CD14-positive monocyte (primary cell): ENCODE measurements around the gene KBTBD13. TPM values are rescaled to one million over a fixed set of nuclear protein-coding genes. Genes with fewer than 3 reads are reported as not detected.

ENCODE experiments used
- DNase-seq, 3 donors: peaks; one replicate each; pipeline ENCODE4 v3.0.0-alpha.2; 2011 to 2022
- H2AFZ ChIP-seq: 2 replicates; pipeline ENCODE4 v1.6.0; 2012; ENCODE audit warnings: mild to moderate bottlenecking, low read depth, low read length, inconsistent platforms; ENCODE audit not compliant: insufficient read depth, poor library complexity, severe bottlenecking
- H3K27ac ChIP-seq, 2 donors: 1 replicate in 1 of 2; 2 replicates in 1 of 2; pipeline ENCODE4 v1.5.1; 2012 to 2013; ENCODE audit warnings: low read length in 2 of 2, control low read depth in 1 of 2, inconsistent platforms in 1 of 2, low read depth in 1 of 2, mild to moderate bottlenecking in 1 of 2
- H3K27me3 ChIP-seq, 2 donors: one replicate each; pipeline versions ENCODE4 v1.6.0 to v1.6.1; 2011 to 2013; ENCODE audit warnings: low read length in 2 of 2; ENCODE audit not compliant: control insufficient read depth in 2 of 2, insufficient read depth in 2 of 2
- H3K36me3 ChIP-seq, 2 donors: replicated peaks in 1 of 2; 1 replicate in 1 of 2; 2 replicates in 1 of 2; pipeline versions ENCODE4 v1.5.1 to v1.6.1; 2012 to 2013; ENCODE audit warnings: low read length in 2 of 2, control low read depth in 1 of 2, inconsistent platforms in 1 of 2, mild to moderate bottlenecking in 1 of 2; ENCODE audit not compliant: insufficient read depth in 2 of 2, control insufficient read depth in 1 of 2
- H3K4me1 ChIP-seq, 2 donors: 1 replicate in 1 of 2; 2 replicates in 1 of 2; pipeline versions ENCODE4 v1.5.1 to v1.6.1; 2012 to 2013; ENCODE audit warnings: low read length in 2 of 2, control low read depth in 1 of 2, inconsistent platforms in 1 of 2, mild to moderate bottlenecking in 1 of 2, moderate library complexity in 1 of 2; ENCODE audit not compliant: insufficient read depth in 2 of 2, control insufficient read depth in 1 of 2
- H3K4me2 ChIP-seq: replicated peaks from 2 replicates; pipeline ENCODE3; 2012; ENCODE audit warnings: low read length, moderate library complexity, mild to moderate bottlenecking; ENCODE audit not compliant: poor library complexity, severe bottlenecking; ENCODE audit errors: extremely low read depth
- H3K4me3 ChIP-seq, 3 experiments: fragments of 200-600 bp in 1 of 3; sonication (generic) in 1 of 3; replicated peaks in 1 of 3; 1 replicate in 2 of 3; 2 replicates in 1 of 3; pipeline ENCODE4 v1.5.1; 2011 to 2013; ENCODE audit warnings: low read length in 3 of 3, mild to moderate bottlenecking in 3 of 3, control low read depth in 2 of 3, low read depth in 2 of 3, inconsistent platforms in 1 of 3, moderate library complexity in 1 of 3
- H3K79me2 ChIP-seq: 2 replicates; pipeline ENCODE4 v1.6.0; 2012; ENCODE audit warnings: mild to moderate bottlenecking, control low read depth, inconsistent platforms, low read length, moderate library complexity; ENCODE audit not compliant: insufficient read depth
- H3K9ac ChIP-seq: 2 replicates; pipeline ENCODE4 v1.6.0; 2017; ENCODE audit warnings: low read length, mild to moderate bottlenecking; ENCODE audit not compliant: insufficient read depth, poor library complexity, severe bottlenecking
- H3K9me3 ChIP-seq, 2 donors: replicated peaks in 1 of 2; 1 replicate in 1 of 2; 2 replicates in 1 of 2; pipeline versions ENCODE4 v1.5.1 to v1.6.1; 2012 to 2013; ENCODE audit warnings: low read length in 2 of 2, control low read depth in 1 of 2; ENCODE audit not compliant: control insufficient read depth in 1 of 2, insufficient read depth in 1 of 2
- H4K20me1 ChIP-seq: 2 replicates; pipeline ENCODE4 v1.6.0; 2012; ENCODE audit warnings: mild to moderate bottlenecking, low read length, control low read depth, moderate library complexity; ENCODE audit not compliant: insufficient read depth
- H3K27ac Mint-ChIP-seq, 7 donors: one replicate each; pipeline ENCODE4 v1.8.0; 2020; ENCODE audit warnings: mild to moderate bottlenecking in 7 of 7, mixed read lengths in 7 of 7, moderate library complexity in 6 of 7, inconsistent platforms in 2 of 7
- H3K27me3 Mint-ChIP-seq, 3 donors: one replicate each; pipeline ENCODE4 v1.8.0; 2021 to 2022; ENCODE audit warnings: low read depth in 3 of 3, mild to moderate bottlenecking in 3 of 3, mixed read lengths in 3 of 3, moderate library complexity in 3 of 3, inconsistent platforms in 1 of 3
- H3K36me3 Mint-ChIP-seq, 2 donors: one replicate each; pipeline ENCODE4 v1.8.0; 2020; ENCODE audit warnings: mixed read lengths in 2 of 2, inconsistent platforms in 1 of 2, mild to moderate bottlenecking in 1 of 2
- H3K4me1 Mint-ChIP-seq: one replicate; pipeline ENCODE4 v1.8.0; 2020; ENCODE audit warnings: mild to moderate bottlenecking, mixed read lengths
- H3K4me3 Mint-ChIP-seq, 2 donors: one replicate each; pipeline ENCODE4 v1.8.0; 2020; ENCODE audit warnings: mild to moderate bottlenecking in 2 of 2, mixed read lengths in 2 of 2, moderate library complexity in 1 of 2
- H3K9me3 Mint-ChIP-seq, 7 donors: one replicate each; pipeline ENCODE4 v1.8.0; 2020 to 2022; ENCODE audit warnings: mixed read lengths in 7 of 7, mild to moderate bottlenecking in 6 of 7, moderate library complexity in 6 of 7, inconsistent platforms in 2 of 7
- whole genome bisulfite sequencing: methylation state at CpG from one replicate; pipeline ENCODE4 v1.1.5; 2013; ENCODE audit warnings: missing lambda C conversion rate; ENCODE audit not compliant: insufficient coverage; 5-methylcytosine and 5-hydroxymethylcytosine counted together
- intact Hi-C, 2 donors: fragments of 100-400 bp; cut with micrococcal nuclease; formaldehyde crosslinking; loops; one replicate each; pipeline versions ENCODE4 v1.15.0 to v1.15.1; 2023
- polyA plus RNA-seq, 3 donors: library from polyadenylated mRNA; depleted of rRNA in 1 of 3; unstranded in 2 of 3; stranded (reverse) in 1 of 3; fragments of 300-500 nt in 2 of 3; fragments of >200 nt in 1 of 3; fragmentation: Illumina TruSeq in 2 of 3; gene quantifications; 1 replicate in 2 of 3; 2 replicates in 1 of 3; pipeline ENCODE4 v1.2.3, GENCODE V29; 2012 to 2021
- TF ChIP-seq, protein P1 (sequence below): fragments of 200-600 bp; IDR thresholded peaks from one replicate; pipeline ENCODE4 v1.8.0; 2022; ENCODE audit warnings: antibody characterized with exemption, mild to moderate bottlenecking

Gene KBTBD13
- polyA plus RNA-seq, 3 donors: not detected

DNA sequence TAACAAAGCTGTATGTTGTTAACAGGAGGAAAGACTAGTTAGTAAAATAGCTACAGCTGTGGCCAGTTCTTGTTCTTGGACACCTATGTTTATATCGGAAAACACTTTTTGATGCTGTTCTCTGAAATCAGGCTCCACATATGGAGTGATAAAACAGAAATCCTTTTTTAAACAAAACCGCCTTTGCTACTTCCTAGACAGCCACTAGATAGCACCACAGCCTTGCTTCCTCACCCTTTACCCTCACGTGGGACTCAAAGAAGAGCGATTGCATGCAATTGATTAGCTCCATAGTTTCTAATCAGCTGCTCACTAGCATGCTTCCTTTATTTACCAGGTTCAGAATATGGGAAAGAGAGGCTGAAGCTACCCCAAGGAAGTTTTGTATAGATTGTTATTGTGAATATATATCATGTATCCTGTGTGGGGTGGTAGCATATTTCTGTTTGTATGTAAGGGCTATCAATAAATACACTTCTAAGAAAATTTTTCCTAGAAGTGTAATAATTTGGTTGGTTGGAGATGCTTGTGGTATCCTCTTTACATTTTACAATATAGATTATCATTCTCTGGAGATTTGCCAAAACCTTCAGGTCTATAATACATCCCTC is 42.8 kb upstream of the KBTBD13 start:
- H3K4me1 ChIP-seq: peaks cover 10 to 12% of the 10 kb centered on the region in 2 donors
- no peaks in the 10 kb centered on the region for H3K9me3 ChIP-seq
- 0% methylated on average over 1 of the region's 4 CpGs for WGBS
- H3K4me1 Mint-ChIP-seq: peaks cover 13% of the 10 kb centered on the region
- H3K9ac ChIP-seq: no peak overlapping the region
- H2AFZ ChIP-seq: peak overlapping the region; percentile 60
- TF ChIP-seq, protein P1, sequence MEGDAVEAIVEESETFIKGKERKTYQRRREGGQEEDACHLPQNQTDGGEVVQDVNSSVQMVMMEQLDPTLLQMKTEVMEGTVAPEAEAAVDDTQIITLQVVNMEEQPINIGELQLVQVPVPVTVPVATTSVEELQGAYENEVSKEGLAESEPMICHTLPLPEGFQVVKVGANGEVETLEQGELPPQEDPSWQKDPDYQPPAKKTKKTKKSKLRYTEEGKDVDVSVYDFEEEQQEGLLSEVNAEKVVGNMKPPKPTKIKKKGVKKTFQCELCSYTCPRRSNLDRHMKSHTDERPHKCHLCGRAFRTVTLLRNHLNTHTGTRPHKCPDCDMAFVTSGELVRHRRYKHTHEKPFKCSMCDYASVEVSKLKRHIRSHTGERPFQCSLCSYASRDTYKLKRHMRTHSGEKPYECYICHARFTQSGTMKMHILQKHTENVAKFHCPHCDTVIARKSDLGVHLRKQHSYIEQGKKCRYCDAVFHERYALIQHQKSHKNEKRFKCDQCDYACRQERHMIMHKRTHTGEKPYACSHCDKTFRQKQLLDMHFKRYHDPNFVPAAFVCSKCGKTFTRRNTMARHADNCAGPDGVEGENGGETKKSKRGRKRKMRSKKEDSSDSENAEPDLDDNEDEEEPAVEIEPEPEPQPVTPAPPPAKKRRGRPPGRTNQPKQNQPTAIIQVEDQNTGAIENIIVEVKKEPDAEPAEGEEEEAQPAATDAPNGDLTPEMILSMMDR: no peak
- H3K27ac Mint-ChIP-seq: no peak overlapping the region
- no peak overlapping the region for H3K4me3 ChIP-seq
- H3K9me3 Mint-ChIP-seq: no peaks in the 10 kb centered on the region
- H3K79me2 ChIP-seq: peaks cover 7% of the 10 kb centered on the region
- no peak overlapping the region for H3K4me2 ChIP-seq
- H3K36me3 Mint-ChIP-seq: no peaks in the 10 kb centered on the region
- peaks cover 0 to 9% of the 10 kb centered on the region in 2 donors for H3K27me3 ChIP-seq
- intact Hi-C loops: loop anchor here in 1 of 2 donors (10.0 kb wide), 1 partner anchor 261 kb away; the partner anchor contains the start of gene RNU5A-1
- H3K27ac ChIP-seq: no peak overlapping the region
- peaks cover 8 to 16% (median 10%) of the 10 kb centered on the region in 3 donors for H3K27me3 Mint-ChIP-seq
- no peaks in the 10 kb centered on the region for H3K36me3 ChIP-seq
- no peak overlapping the region for H3K4me3 Mint-ChIP-seq
- H4K20me1 ChIP-seq: no peaks in the 10 kb centered on the region
- no peak for DNase-seq

DNA sequence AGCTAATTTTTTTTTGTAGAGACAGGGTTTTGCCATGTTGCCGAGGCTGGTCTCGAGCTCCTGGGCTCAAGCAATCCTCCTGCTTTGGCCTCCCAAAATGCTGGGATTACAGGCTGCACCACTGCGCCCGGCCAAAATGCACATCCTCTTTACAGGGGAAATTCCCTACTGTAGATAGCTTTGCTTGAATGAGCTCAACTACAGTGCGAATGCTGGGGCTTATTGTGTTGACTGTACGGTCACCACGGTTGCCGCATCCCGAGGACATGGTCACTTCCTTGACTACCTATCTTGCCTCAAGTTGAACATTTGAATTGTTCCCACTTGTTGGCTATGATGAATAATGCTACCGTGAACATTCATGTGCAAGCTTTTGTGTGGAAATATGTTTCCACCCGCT is 41.8 kb upstream of the KBTBD13 start:
- Mint-ChIP-seq H3K27me3 (peaks cover 8 to 16% (median 10%) of the 10 kb centered on the region in 3 donors), H3K36me3 (no peaks in the 10 kb centered on the region), H3K27ac (no peak overlapping the region), H3K4me3 (no peak overlapping the region), H3K4me1 (peaks cover 11% of the 10 kb centered on the region), H3K9me3 (no peaks in the 10 kb centered on the region)
- no peak overlapping the region for H3K4me3 ChIP-seq
- H3K9ac ChIP-seq: no peak overlapping the region
- no peak overlapping the region for H3K4me2 ChIP-seq
- intact Hi-C loops: loop anchor here in 1 of 2 donors (10.0 kb wide), 1 partner anchor 260 kb away; the partner anchor contains the start of gene RNU5A-1
- H3K9me3 ChIP-seq: no peaks in the 10 kb centered on the region
- 92% methylated on average over 4 of the region's 11 CpGs for WGBS
- H3K79me2 ChIP-seq: no peaks in the 10 kb centered on the region
- no peak overlapping the region for H3K27ac ChIP-seq
- H3K4me1 ChIP-seq: peaks cover 7 to 10% of the 10 kb centered on the region in 2 donors
- DNase-seq: no peak
- H2AFZ ChIP-seq: no peak overlapping the region
- TF ChIP-seq, protein P1: no peak
- no peaks in the 10 kb centered on the region for H4K20me1 ChIP-seq
- H3K36me3 ChIP-seq: no peaks in the 10 kb centered on the region
- H3K27me3 ChIP-seq: peaks cover 0 to 9% of the 10 kb centered on the region in 2 donors
